ENCODE results near the gene RAD51B.

Gene RAD51B

GRCh38 chr14:68165274-68165843 is 345.8 kb downstream of the RAD51B start:
- no peak overlapping the region for H3K4me3 ChIP-seq (ENCODE audit: low read depth, low read length)
- TF ChIP-seq, protein P1, sequence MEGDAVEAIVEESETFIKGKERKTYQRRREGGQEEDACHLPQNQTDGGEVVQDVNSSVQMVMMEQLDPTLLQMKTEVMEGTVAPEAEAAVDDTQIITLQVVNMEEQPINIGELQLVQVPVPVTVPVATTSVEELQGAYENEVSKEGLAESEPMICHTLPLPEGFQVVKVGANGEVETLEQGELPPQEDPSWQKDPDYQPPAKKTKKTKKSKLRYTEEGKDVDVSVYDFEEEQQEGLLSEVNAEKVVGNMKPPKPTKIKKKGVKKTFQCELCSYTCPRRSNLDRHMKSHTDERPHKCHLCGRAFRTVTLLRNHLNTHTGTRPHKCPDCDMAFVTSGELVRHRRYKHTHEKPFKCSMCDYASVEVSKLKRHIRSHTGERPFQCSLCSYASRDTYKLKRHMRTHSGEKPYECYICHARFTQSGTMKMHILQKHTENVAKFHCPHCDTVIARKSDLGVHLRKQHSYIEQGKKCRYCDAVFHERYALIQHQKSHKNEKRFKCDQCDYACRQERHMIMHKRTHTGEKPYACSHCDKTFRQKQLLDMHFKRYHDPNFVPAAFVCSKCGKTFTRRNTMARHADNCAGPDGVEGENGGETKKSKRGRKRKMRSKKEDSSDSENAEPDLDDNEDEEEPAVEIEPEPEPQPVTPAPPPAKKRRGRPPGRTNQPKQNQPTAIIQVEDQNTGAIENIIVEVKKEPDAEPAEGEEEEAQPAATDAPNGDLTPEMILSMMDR (IDR thresholded peaks at IDR 0.05; ENCODE audit: low read depth, low read length): no peak

GRCh38 chr14:68166731-68167382 is 347.3 kb downstream of the RAD51B start:
- TF ChIP-seq, protein P1 (IDR thresholded peaks at IDR 0.05; ENCODE audit: low read depth, low read length): no peak
- H3K4me3 ChIP-seq (ENCODE audit: low read depth, low read length): no peak overlapping the region

DNA sequence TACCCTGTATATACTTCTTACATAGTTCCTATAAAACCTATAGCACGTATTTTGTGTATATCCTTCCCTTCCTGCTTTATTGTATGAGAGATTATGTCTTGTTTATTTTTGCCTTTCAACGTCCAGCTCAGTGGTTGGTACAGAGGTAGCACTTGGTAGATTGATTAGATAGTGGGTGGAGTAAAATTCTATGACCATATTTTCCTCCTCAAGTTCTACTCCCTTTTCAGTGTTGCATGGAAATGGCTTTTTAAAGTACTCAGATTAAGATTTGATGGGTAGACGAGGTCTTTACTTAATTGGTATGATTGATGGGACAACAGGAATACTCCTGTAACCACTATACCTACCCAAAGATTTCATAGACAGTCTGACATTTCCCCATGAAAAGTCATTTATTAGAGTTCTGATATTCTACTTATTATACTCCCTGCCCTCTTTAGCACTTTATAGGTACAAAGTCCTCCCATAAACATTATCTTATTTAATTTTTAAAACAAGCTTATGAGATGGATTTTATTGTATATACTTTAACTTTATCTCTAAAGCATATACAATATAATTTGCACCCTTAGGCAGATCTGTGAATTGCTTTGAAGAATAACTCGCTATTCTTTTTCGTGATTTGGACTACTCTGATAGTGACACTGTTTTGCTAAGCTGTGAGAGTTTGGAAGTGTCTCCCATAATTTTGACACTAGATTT is 348.0 kb downstream of the RAD51B start:
- TF ChIP-seq, protein P1 (IDR thresholded peaks at IDR 0.05; ENCODE audit: low read depth, low read length): no peak
- no peak overlapping the region for H3K4me3 ChIP-seq (ENCODE audit: low read depth, low read length)

GRCh38 chr14:68168460-68169109 is 349.0 kb downstream of the RAD51B start:
- TF ChIP-seq, protein P1 (IDR thresholded peaks at IDR 0.05; ENCODE audit: low read depth, low read length): no peak
- no peak overlapping the region for H3K4me3 ChIP-seq (ENCODE audit: low read depth, low read length)

- TF ChIP-seq, protein P1 (IDR thresholded peaks at IDR 0.05; ENCODE audit: low read depth, low read length): no peak
- H3K4me3 ChIP-seq (ENCODE audit: low read depth, low read length): no peak overlapping the region
Measured at GRCh38 chr14:68172216-68172615, 352.6 kb downstream of the RAD51B start.

DNA sequence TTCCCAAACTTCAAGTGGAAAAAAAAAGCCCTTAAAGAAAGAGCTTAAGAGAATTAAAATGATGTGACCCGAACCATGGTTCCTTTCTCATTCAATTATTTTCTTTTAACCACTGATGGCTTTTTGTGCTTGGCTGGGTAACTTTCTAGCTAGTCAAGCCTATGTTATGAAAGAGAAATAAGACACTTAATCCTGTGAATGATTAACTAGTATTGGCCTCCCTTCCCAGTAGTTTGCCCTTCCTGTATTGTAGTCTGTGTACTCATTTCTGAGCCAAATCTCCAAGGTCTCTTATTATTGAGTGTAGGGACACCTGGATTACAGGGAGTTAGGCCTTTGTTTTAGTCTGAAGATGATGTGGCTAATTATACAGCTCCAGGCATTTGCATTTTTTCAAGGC is 353.0 kb downstream of the RAD51B start:
- TF ChIP-seq, protein P1 (IDR thresholded peaks at IDR 0.05; ENCODE audit: low read depth, low read length): no peak
- H3K4me3 ChIP-seq (ENCODE audit: low read depth, low read length): no peak overlapping the region
